ENCODE data around the gene NHLRC1. TPM values are rescaled to one million over a fixed set of nuclear protein-coding genes. Genes with fewer than 3 reads are reported as not detected.

Gene NHLRC1
- 1.4 to 1.9 TPM (median 1.7 TPM) in 5 replicates for total RNA-seq (2022; extraction: Qiagen RNA extraction; ENCODE audit: low read depth)

DNA sequence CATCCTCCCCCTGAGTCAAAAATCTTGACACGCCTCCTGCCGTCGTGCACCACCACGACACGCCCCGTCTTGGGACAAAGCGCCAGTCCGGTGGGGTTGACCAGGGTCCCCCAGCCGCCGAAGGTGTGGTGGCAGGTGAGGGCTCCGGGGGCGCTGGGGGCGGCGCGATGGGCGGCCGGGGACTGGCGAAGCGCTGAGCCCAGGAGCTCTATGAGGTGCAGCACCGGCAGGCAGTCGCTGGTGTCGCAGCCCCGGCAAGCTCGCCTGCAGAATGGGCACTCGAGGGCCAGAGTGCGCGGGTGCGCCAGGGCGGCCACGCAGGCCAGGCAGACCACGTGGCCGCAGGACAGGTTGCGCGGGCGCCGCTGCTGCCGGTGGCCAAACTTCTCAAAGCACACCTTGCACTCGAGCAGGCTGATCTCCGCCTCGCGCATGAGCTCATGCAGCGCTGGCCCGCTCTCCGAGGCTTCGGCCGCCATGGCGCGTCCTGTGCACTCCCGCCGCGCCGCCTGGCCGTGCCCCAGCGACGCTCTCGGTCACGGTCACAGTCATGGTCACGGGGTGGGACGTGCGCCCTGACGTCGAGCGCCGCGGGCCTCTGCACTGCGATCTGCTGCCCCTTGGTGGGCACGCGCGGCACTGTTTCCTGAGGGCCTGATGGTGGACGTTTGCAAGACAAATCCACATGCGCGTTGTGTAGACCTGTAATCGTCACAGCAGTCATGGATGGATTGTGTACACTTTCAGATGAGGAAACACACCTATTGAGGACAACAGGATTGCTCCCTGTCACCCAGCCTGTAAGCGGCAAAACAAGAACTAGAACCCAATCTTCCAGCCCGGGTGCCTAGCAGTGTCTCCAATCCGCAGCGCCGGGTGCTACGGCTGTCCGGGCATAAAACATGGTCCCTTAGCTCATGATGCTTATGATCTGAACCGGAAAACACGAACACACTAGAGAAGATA, at the start of gene NHLRC1:
Gene NHLRC1 (minus strand): TSS at position 550 of the 966 bp plus-strand sequence. CDS start 71 bp downstream, at position 479.

DNA sequence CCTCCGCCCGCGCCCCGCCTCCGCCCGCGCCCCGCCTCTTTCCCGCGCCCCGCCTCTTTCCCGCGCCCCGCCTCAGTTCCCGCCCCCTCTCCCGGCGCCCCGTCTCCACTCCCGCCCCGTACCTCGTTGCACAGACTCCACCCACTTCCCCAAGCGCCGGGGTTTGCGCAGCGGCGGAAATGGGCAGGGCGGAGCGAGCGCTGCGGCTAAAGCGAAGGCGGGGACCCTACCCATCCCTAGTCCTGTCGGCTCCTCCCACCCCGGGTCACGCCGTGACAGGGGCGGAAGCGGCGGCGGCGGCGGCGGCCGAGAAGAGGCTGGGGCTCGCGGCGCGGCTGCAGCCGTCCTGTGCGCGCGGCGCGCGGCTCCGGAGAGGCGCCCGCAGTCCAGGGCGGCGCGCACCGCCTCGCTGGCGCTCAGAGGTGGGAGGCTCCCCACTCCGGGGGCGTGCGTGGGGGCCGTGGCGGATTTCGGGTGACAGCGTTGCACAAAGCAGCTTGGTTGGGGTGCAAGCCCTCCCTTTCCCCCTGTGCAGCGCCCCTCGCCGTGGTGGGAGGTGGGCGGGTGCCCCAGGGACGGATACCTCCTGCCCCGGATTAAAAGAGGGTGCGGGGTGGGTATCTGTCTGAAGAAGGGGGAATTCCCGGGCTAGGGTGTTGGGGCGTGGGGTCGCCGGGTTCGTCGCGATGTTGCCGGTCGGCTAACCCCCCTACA, 32.8 kb upstream of the NHLRC1 start, which contains the start of gene KDM1B:
Gene KDM1B (plus strand): TSS at position 273 of the 714 bp plus-strand sequence. CDS start 4,474 bp downstream, outside the sequence.

DNA sequence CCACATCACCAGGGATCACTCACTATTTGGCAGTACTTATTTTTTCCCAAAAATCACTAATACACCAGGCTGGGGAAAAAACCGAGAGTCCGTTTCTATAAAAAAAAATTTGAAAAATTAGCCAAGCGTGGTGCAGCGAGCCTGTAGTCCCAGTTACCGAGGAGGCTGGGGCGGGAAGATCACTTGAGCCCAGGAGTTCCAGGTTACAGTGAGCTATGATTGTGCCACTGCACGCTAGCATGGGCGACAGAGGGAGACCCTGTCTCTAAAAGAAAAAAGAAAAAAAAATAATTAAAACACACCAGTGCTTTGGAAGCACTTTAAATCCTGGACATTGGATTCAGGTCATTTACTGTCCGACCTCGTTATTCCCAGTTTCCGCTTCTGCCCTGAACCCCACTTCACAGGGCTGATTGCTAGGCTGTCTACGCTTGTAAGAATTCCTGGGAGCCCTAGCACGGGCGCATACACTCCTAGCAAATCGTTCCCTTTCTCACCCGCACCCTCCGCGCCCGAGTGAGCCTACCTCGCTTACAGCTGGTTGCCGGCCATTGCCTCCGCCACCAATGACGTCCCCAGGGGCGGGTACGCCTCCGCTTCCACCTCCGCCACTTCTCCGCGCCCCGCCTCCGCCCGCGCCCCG, 32.2 kb upstream of the NHLRC1 start, which contains the start of gene TPMT:
Gene TPMT (minus strand): TSS at position 571 of the 643 bp plus-strand sequence. CDS start 5,950 bp downstream, outside the sequence.

Other genes starting within 250 kb of the NHLRC1 start
- gene KIF13A, start 135.0 kb downstream of the NHLRC1 start, total RNA-seq (2022; extraction: Qiagen RNA extraction; ENCODE audit: low read depth) = 17.6 to 21.4 TPM (median 19.3 TPM) in 5 replicates
- gene TPMT, start 32.4 kb upstream of the NHLRC1 start, total RNA-seq (2022; extraction: Qiagen RNA extraction; ENCODE audit: low read depth) = 5.6 to 6.7 TPM (median 5.9 TPM) in 5 replicates
- 7.1 to 8.8 TPM (median 7.7 TPM) in 5 replicates for gene KDM1B, start 32.7 kb upstream of the NHLRC1 start, total RNA-seq (2022; extraction: Qiagen RNA extraction; ENCODE audit: low read depth)
- gene DEK, start 141.9 kb upstream of the NHLRC1 start, total RNA-seq (2022; extraction: Qiagen RNA extraction; ENCODE audit: low read depth) = 69.1 to 94.3 TPM (median 81.8 TPM) in 5 replicates